SK-N-SH (cell line): ENCODE data around the gene ARHGEF37. TPM values are rescaled to one million over a fixed set of nuclear protein-coding genes. Genes with fewer than 3 reads are reported as not detected.

Experiments
- CTCF ChIA-PET: fragments of 300-600, 350-600 bp; formaldehyde crosslinking; extraction: SDS; loops from one replicate; lab custom pipeline; 2021; lab: Yijun Ruan, JAX
- POLR2A ChIA-PET: fragments of 350-600 bp; sonication (Branson Sonifier 250); formaldehyde crosslinking; extraction: SDS; loops from one replicate; lab custom pipeline; 2020; ENCODE audit warnings: antibody characterized with exemption, inconsistent platforms; lab: Yijun Ruan, JAX
- DNase-seq: peaks from one replicate; pipeline ENCODE4 v3.0.0; 2012
- H2AFZ ChIP-seq: fragments of 200-600 bp; sonication (generic); 2 replicates; pipeline ENCODE4 v1.8.1; 2016; ENCODE audit warnings: antibody characterized with exemption, mild to moderate bottlenecking, low read depth
- H3F3A ChIP-seq: fragments of 200-600 bp; sonication (generic); replicated peaks from 2 replicates; pipeline ENCODE3; 2016; ENCODE audit warnings: antibody characterized with exemption, mild to moderate bottlenecking; ENCODE audit not compliant: insufficient read depth
- H3K27ac ChIP-seq, 2 experiments: fragments of 200-500 bp in 1 of 2; fragments of 200-600 bp in 1 of 2; sonication (Bioruptor generic) in 1 of 2; sonication (generic), shearing (Covaris generic) in 1 of 2; 2 replicates each; pipeline versions ENCODE4 v1.5.1 to v1.6.1; 2014 to 2016; ENCODE audit warnings: low read depth in 2 of 2, inconsistent platforms in 1 of 2, low read length in 1 of 2, mild to moderate bottlenecking in 1 of 2, mixed read lengths in 1 of 2
- H3K27me3 ChIP-seq: fragments of 200-600 bp; sonication (generic), shearing (Covaris generic); 2 replicates; pipeline ENCODE4 v1.6.1; 2016; ENCODE audit warnings: mixed run types; ENCODE audit not compliant: insufficient read depth
- H3K36me3 ChIP-seq, 2 experiments: fragments of 200-500 bp in 1 of 2; fragments of 200-600 bp in 1 of 2; sonication (Bioruptor generic) in 1 of 2; sonication (generic) in 1 of 2; replicated peaks in 1 of 2; 2 replicates each; pipeline versions ENCODE3 to v1.5.1; 2014 to 2016; ENCODE audit warnings: low read length in 1 of 2, mild to moderate bottlenecking in 1 of 2; ENCODE audit not compliant: insufficient read depth in 2 of 2, control insufficient read depth in 1 of 2
- H3K4me1 ChIP-seq, 2 experiments: fragments of 200-500 bp in 1 of 2; fragments of 200-600 bp in 1 of 2; sonication (Bioruptor generic) in 1 of 2; sonication (generic), shearing (Covaris generic) in 1 of 2; 2 replicates each; pipeline versions ENCODE4 v1.5.1 to v1.6.1; 2014 to 2016; ENCODE audit warnings: low read depth in 1 of 2, low read length in 1 of 2, mixed run types in 1 of 2; ENCODE audit not compliant: insufficient read depth in 2 of 2, control insufficient read depth in 1 of 2
- H3K4me2 ChIP-seq: fragments of 200-600 bp; sonication (generic), shearing (Covaris generic); 2 replicates; pipeline ENCODE4 v1.6.1; 2017; ENCODE audit warnings: mixed run types
- H3K4me3 ChIP-seq, 2 experiments: fragments of 200-500 bp in 1 of 2; fragments of 200-600 bp in 1 of 2; sonication (Bioruptor generic) in 1 of 2; sonication (generic), shearing (Covaris generic) in 1 of 2; 2 replicates each; pipeline versions ENCODE4 v1.5.1 to v1.8.1; 2014 to 2016; ENCODE audit warnings: low read depth in 2 of 2, inconsistent platforms in 1 of 2, low read length in 1 of 2, mild to moderate bottlenecking in 1 of 2, mixed read lengths in 1 of 2, moderate library complexity in 1 of 2
- H3K79me2 ChIP-seq: fragments of 200-600 bp; sonication (generic); 2 replicates; pipeline ENCODE4 v1.8.1; 2017; ENCODE audit warnings: mild to moderate bottlenecking; ENCODE audit not compliant: insufficient read depth
- H3K9ac ChIP-seq: fragments of 200-600 bp; sonication (generic); 2 replicates; pipeline ENCODE4 v1.6.1; 2017; ENCODE audit warnings: mixed run types
- H3K9me2 ChIP-seq: fragments of 200-600 bp; sonication (generic); 2 replicates; pipeline ENCODE4 v1.6.1; 2017; ENCODE audit warnings: mixed run types
- H3K9me3 ChIP-seq: fragments of 200-600 bp; sonication (generic); 2 replicates; pipeline ENCODE4 v1.6.1; 2017; ENCODE audit warnings: mixed run types, mild to moderate bottlenecking, moderate library complexity
- H4K20me1 ChIP-seq: fragments of 200-600 bp; sonication (generic); 2 replicates; pipeline ENCODE4 v1.6.1; 2017; ENCODE audit warnings: mild to moderate bottlenecking, mixed run types; ENCODE audit not compliant: insufficient read depth
- CHD2 ChIP-seq: fragments of 150-350 bp; IDR thresholded peaks from 2 replicates; pipeline ENCODE4 v1.6.1; 2018; ENCODE audit warnings: low read length; ENCODE audit not compliant: partially characterized antibody
- CTCF ChIP-seq: fragments of 200-600 bp; sonication (generic); IDR thresholded peaks from 2 replicates; pipeline ENCODE4 v1.6.1; 2017; ENCODE audit warnings: antibody characterized with exemption, mild to moderate bottlenecking, moderate library complexity
- ELF1 ChIP-seq: IDR thresholded peaks from 2 replicates; pipeline ENCODE4 v1.4.0; 2012
- EP300 ChIP-seq, 2 experiments: IDR thresholded peaks; 2 replicates each; pipeline versions ENCODE4 v1.4.0 to v1.6.1; 2012; ENCODE audit warnings: borderline replicate concordance in 1 of 2, low read depth in 1 of 2, low read length in 1 of 2
- FOXM1 ChIP-seq: IDR thresholded peaks from 2 replicates; pipeline ENCODE4 v1.4.0; 2012; ENCODE audit warnings: low read depth, mild to moderate bottlenecking
- GATA2 ChIP-seq: sonication (generic); formaldehyde crosslinking; IDR thresholded peaks from 2 replicates; pipeline ENCODE4 v1.5.0; 2020; ENCODE audit warnings: mild to moderate bottlenecking, missing genetic modification reagents
- JUND ChIP-seq: IDR thresholded peaks from 2 replicates; pipeline ENCODE4 v1.4.0; 2012
- MAX ChIP-seq: IDR thresholded peaks from 2 replicates; pipeline ENCODE4 v1.4.0; 2012; ENCODE audit warnings: low read depth
- MXI1 ChIP-seq: IDR thresholded peaks from 2 replicates; pipeline ENCODE4 v1.6.1; 2012; ENCODE audit warnings: mild to moderate bottlenecking, low read depth, low read length, improper control_type of control experiment
- NFIC ChIP-seq: IDR thresholded peaks from 2 replicates; pipeline ENCODE4 v1.4.0; 2012; ENCODE audit warnings: borderline replicate concordance
- NRF1 ChIP-seq: IDR thresholded peaks from 2 replicates; pipeline ENCODE4 v1.6.1; 2012; ENCODE audit warnings: low read depth, mild to moderate bottlenecking, low read length
- PBX3 ChIP-seq: IDR thresholded peaks from 2 replicates; pipeline ENCODE4; 2012
- POLR2AphosphoS5 ChIP-seq: IDR thresholded peaks from 2 replicates; pipeline ENCODE4 v1.6.1; 2012; ENCODE audit warnings: low read depth, low read length
- RAD21 ChIP-seq: IDR thresholded peaks from 2 replicates; pipeline ENCODE4 v1.6.1; 2012; ENCODE audit warnings: mild to moderate bottlenecking, low read length
- RFX5 ChIP-seq: IDR thresholded peaks from 2 replicates; pipeline ENCODE4 v1.6.1; 2012; ENCODE audit warnings: mild to moderate bottlenecking, improper control_type of control experiment, low read length
- RXRA ChIP-seq: IDR thresholded peaks from 2 replicates; pipeline ENCODE4 v1.4.0; 2012; ENCODE audit warnings: low read depth, mild to moderate bottlenecking, borderline replicate concordance
- SIN3A ChIP-seq: IDR thresholded peaks from 2 replicates; pipeline ENCODE4 v1.6.1; 2012; ENCODE audit warnings: low read depth, mild to moderate bottlenecking, low read length, moderate library complexity, borderline replicate concordance
- SMC3 ChIP-seq: IDR thresholded peaks from 2 replicates; pipeline ENCODE4 v1.6.1; 2012; ENCODE audit warnings: low read depth, low read length, improper control_type of control experiment
- TAF1 ChIP-seq: IDR thresholded peaks from 2 replicates; pipeline ENCODE4 v1.6.1; 2012; ENCODE audit warnings: low read depth, mild to moderate bottlenecking, low read length, moderate library complexity, borderline replicate concordance
- TCF12 ChIP-seq: IDR thresholded peaks from 2 replicates; pipeline ENCODE4 v1.4.0; 2012
- TEAD4 ChIP-seq: IDR thresholded peaks from 2 replicates; pipeline ENCODE4 v1.4.0; 2012; ENCODE audit warnings: mild to moderate bottlenecking, borderline replicate concordance; ENCODE audit not compliant: insufficient read depth
- YY1 ChIP-seq: IDR thresholded peaks from 2 replicates; pipeline ENCODE4 v1.4.0; 2012; ENCODE audit warnings: low read depth, mild to moderate bottlenecking
- ZBTB33 ChIP-seq: IDR thresholded peaks from 2 replicates; pipeline ENCODE4 v1.4.0; 2012; ENCODE audit warnings: low read depth, borderline replicate concordance
- WGBS: methylation state at CpG from one replicate; pipeline ENCODE4 v1.1.6; 2017; ENCODE audit warnings: low lambda C conversion rate; 5-methylcytosine and 5-hydroxymethylcytosine counted together
- polyA plus RNA-seq, 3 experiments: library from polyadenylated mRNA; depleted of rRNA; stranded (reverse); fragments of >200 nt; gene quantifications; 2 replicates each; pipeline ENCODE4 v1.2.3, GENCODE V29; 2012

Gene ARHGEF37
- polyA plus RNA-seq, 1 of the 3 experiments (the other 2 are of a cell fraction), result 0.94 TPM

- no peak overlapping the region for H3K27ac ChIP-seq
- CTCF ChIA-PET, result interaction anchor here (0.9 to 22.1 kb wide), 7 partner anchors 10 to 347 kb away, joined by 3 to 730 read pairs (median 10); no protein-coding TSS in a partner anchor
- no peak overlapping the region for H2AFZ ChIP-seq
- H3K27me3 ChIP-seq, result no peaks in the 10 kb centered on the region
- H3K79me2 ChIP-seq, result no peaks in the 10 kb centered on the region
- no peak for DNase-seq
- WGBS, result 63% methylated on average over 4 of the region's 4 CpGs
- H3K4me3 ChIP-seq, result no peak overlapping the region
- H3K9me2 ChIP-seq, result no peaks in the 10 kb centered on the region
- no peak for TF ChIP-seq CHD2
- TF ChIP-seq CTCF, result no peak
- no peak for TF ChIP-seq MXI1
- no peak for TF ChIP-seq ELF1
- no peak for TF ChIP-seq TAF1
- TF ChIP-seq POLR2AphosphoS5, result no peak
- no peak for TF ChIP-seq RFX5
- no peak for TF ChIP-seq NRF1
- TF ChIP-seq, all 33 proteins: peak for 0
- POLR2A ChIA-PET, result no interaction called here
- no peaks in the 10 kb centered on the region for H3K36me3 ChIP-seq
- H3K9ac ChIP-seq, result no peak overlapping the region
- H3K4me2 ChIP-seq, result no peak overlapping the region
- no peaks in the 10 kb centered on the region for H3K9me3 ChIP-seq
- H3F3A ChIP-seq, result no peaks in the 10 kb centered on the region
- no peaks in the 10 kb centered on the region for H4K20me1 ChIP-seq
- peaks cover 0 to 23% of the 10 kb centered on the region in 2 experiments; a peak in 1 of 4 replicates for H3K4me1 ChIP-seq
Measured at GRCh38 chr5:149644629-149645028, 63.3 kb downstream of the ARHGEF37 start.

DNA sequence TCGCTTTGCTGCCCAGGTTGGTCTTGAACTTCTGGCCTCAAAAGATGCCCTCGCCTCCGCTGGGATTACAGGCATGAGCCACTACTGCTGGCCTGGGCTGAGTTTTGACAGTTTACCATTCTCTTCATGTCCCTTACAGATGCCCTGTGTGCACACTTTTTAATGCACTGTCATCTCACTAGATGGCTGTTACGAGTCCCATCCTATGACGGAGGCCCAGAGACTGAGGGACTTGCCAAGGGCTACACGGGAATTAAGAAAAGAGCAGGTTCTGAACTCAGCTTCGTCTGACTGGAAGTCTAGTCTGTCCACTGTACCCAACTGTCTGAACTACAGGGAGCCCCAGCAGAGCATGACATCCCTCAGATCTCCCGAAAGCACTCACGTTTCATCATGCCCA, 63.9 kb downstream of the ARHGEF37 start:
- Histone ChIP-seq H3F3A (no peaks in the 10 kb centered on the region), H3K36me3 (no peaks in the 10 kb centered on the region), H4K20me1 (no peaks in the 10 kb centered on the region), H3K4me1 (peaks cover 0 to 17% of the 10 kb centered on the region in 2 experiments; a peak in 1 of 4 replicates), H3K27me3 (no peaks in the 10 kb centered on the region), H3K27ac (no peak overlapping the region), H3K4me2 (no peak overlapping the region), H3K9me2 (no peaks in the 10 kb centered on the region), H3K79me2 (no peaks in the 10 kb centered on the region), H3K9ac (no peak overlapping the region), H3K9me3 (no peaks in the 10 kb centered on the region), H2AFZ (no peak overlapping the region), H3K4me3 (no peak overlapping the region)
- WGBS, result 78% methylated on average over 9 of the region's 9 CpGs
- ChIA-PET CTCF (interaction anchor here (0.9 to 22.1 kb wide), 8 partner anchors 8 to 346 kb away, joined by 3 to 730 read pairs (median 10); no protein-coding TSS in a partner anchor), POLR2A (no interaction called here)
- DNase-seq, result no peak
- TF ChIP-seq MAX (no peak), YY1 (no peak), SMC3 (no peak), RAD21 (no peak), RXRA (no peak), TCF12 (no peak), FOXM1 (no peak), ELF1 (no peak), GATA2 (CRISPR knock-in tag) (no peak), RFX5 (no peak), CTCF (no peak), SIN3A (no peak), EP300 (IDR thresholded peaks at IDR 0.05; ENCODE audit: borderline replicate concordance in 1 of 2, low read depth in 1 of 2, low read length in 1 of 2) (no peak), JUND (no peak), TEAD4 (no peak), NFIC (no peak), ZBTB33 (no peak), PBX3 (no peak), NRF1 (no peak)
